Naive thymus-derived CD4-positive, alpha-beta T cell (primary cell): ENCODE measurements around the gene NCSTN. TPM values are rescaled to one million over a fixed set of nuclear protein-coding genes. Genes with fewer than 3 reads are reported as not detected.
A peak's percentile ranks its signal among the peaks of the same experiment; 100 is the strongest.

Experiments used
- ATAC-seq: fragments of 150-1000 bp; cut with Tn5 transposase; 2 replicates; pipeline ENCODE4 v1.10.0; 2021; ENCODE audit warnings: mild to moderate bottlenecking, moderate library complexity
- CTCF ChIA-PET: fragments of 350-600 bp; sonication (Branson Sonifier 250); formaldehyde crosslinking; loops from one replicate; lab custom pipeline; 2021; ENCODE audit warnings: antibody characterized with exemption; lab: Charles Lee
- POLR2A ChIA-PET: fragments of 350-600 bp; sonication (Branson Sonifier 250); formaldehyde crosslinking; loops from one replicate; lab custom pipeline; 2021; ENCODE audit warnings: antibody characterized with exemption, inconsistent platforms; lab: Charles Lee
- DNase-seq, 9 donors: peaks; one replicate each; pipeline versions ENCODE4 v3.0.0 to v3.0.0-alpha.2; 2020 to 2022; ENCODE audit warnings: mixed read lengths in 1 of 9
- H3K27ac ChIP-seq: one replicate; pipeline ENCODE4 v1.7.0; 2013; ENCODE audit warnings: mild to moderate bottlenecking, low read depth, low read length, moderate library complexity
- H3K27me3 ChIP-seq, 2 donors: one replicate each; pipeline ENCODE4 v1.7.0; 2013; ENCODE audit warnings: low read length in 2 of 2, mild to moderate bottlenecking in 2 of 2, moderate library complexity in 2 of 2; ENCODE audit not compliant: control insufficient read depth in 2 of 2, insufficient read depth in 2 of 2
- H3K36me3 ChIP-seq, 3 experiments: 1 replicate in 2 of 3; 2 replicates in 1 of 3; pipeline ENCODE4 v1.7.0; 2013; ENCODE audit warnings: low read length in 3 of 3, mild to moderate bottlenecking in 3 of 3, moderate library complexity in 1 of 3; ENCODE audit not compliant: insufficient read depth in 3 of 3, control insufficient read depth in 2 of 3
- H3K4me1 ChIP-seq, 2 donors: one replicate each; pipeline ENCODE4 v1.7.0; 2013; ENCODE audit warnings: low read length in 2 of 2, mild to moderate bottlenecking in 2 of 2, moderate library complexity in 1 of 2; ENCODE audit not compliant: control insufficient read depth in 2 of 2, insufficient read depth in 2 of 2
- H3K4me3 ChIP-seq: 2 replicates; pipeline ENCODE4 v1.7.0; 2013; ENCODE audit warnings: mild to moderate bottlenecking, low read length
- H3K9me3 ChIP-seq, 3 experiments: 1 replicate in 2 of 3; 2 replicates in 1 of 3; pipeline ENCODE4 v1.7.0; 2013; ENCODE audit warnings: low read length in 3 of 3; ENCODE audit not compliant: control insufficient read depth in 2 of 3
- H3K27ac Mint-ChIP-seq, 9 donors: one replicate each; pipeline ENCODE4 v1.8.0; 2020 to 2022; ENCODE audit warnings: mixed read lengths in 9 of 9, mild to moderate bottlenecking in 8 of 9, moderate library complexity in 5 of 9, inconsistent platforms in 2 of 9
- H3K27me3 Mint-ChIP-seq, 5 donors: one replicate each; pipeline ENCODE4 v1.8.0; 2021 to 2022; ENCODE audit warnings: mixed read lengths in 5 of 5, mild to moderate bottlenecking in 1 of 5
- H3K36me3 Mint-ChIP-seq, 5 donors: one replicate each; pipeline ENCODE4 v1.8.0; 2020 to 2022; ENCODE audit warnings: mixed read lengths in 5 of 5, mild to moderate bottlenecking in 3 of 5, inconsistent platforms in 1 of 5
- H3K4me1 Mint-ChIP-seq, 7 donors: one replicate each; pipeline ENCODE4 v1.8.0; 2020 to 2022; ENCODE audit warnings: mixed read lengths in 7 of 7, mild to moderate bottlenecking in 3 of 7, inconsistent platforms in 1 of 7
- H3K4me3 Mint-ChIP-seq, 10 donors: one replicate each; pipeline ENCODE4 v1.8.0; 2020 to 2022; ENCODE audit warnings: mild to moderate bottlenecking in 10 of 10, mixed read lengths in 10 of 10, moderate library complexity in 6 of 10, inconsistent platforms in 2 of 10
- H3K9me3 Mint-ChIP-seq, 11 donors: one replicate each; pipeline ENCODE4 v1.8.0; 2020 to 2022; ENCODE audit warnings: mixed read lengths in 11 of 11, mild to moderate bottlenecking in 4 of 11, inconsistent platforms in 1 of 11, moderate library complexity in 1 of 11
- intact Hi-C, 2 donors: fragments of 100-400 bp; cut with micrococcal nuclease; formaldehyde crosslinking; loops; one replicate each; pipeline ENCODE4 v1.15.1; 2023
- polyA plus RNA-seq, 2 donors: library from polyadenylated mRNA; unstranded; fragments of 300-500 nt; fragmentation: Illumina TruSeq; gene quantifications; one replicate each; pipeline ENCODE4 v1.2.3, GENCODE V29; 2021
- total RNA-seq, 6 experiments: library from RNA in 5 of 6; stranded (reverse) in 5 of 6; gene quantifications; 1 replicate in 5 of 6; 2 replicates in 1 of 6; pipeline ENCODE4 v1.2.3 and lab custom pipeline; 2021 to 2026

Gene NCSTN
- total and polyA plus RNA-seq, 7 experiments from 2014 or later, result 68.4 to 91.1 (median 73.5) TPM

DNA sequence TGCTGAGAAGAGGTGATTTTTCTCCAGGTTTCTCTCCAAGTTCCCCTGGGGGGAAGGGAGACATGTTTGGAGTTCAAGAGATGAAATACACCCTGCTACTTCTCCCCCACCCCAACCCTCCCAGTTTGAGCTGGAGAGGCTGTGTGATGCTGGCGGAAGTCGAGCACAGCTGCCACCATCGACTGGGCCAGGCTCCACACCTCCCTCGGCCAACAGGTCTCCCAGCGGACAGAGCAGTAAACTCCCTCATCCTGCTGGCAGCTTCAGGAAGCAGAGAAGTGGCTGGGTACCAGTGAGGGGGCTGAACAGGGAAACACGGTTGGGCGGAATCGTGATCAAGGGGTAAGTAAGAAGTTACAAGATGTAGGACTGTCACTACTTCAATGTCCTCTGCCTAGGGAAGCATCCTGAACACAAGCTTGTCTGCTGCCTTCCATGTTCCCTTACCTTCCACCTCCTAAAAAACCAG is 17.1 kb downstream of the NCSTN start:
- Histone ChIP-seq H3K9me3 (no peaks in the 10 kb centered on the region), H3K27me3 (no peaks in the 10 kb centered on the region), H3K27ac (no peak overlapping the region), H3K4me1 (no peaks in the 10 kb centered on the region), H3K4me3 (no peak overlapping the region), H3K36me3 (peaks cover 2 to 52% (median 9%) of the 10 kb centered on the region in 3 experiments)
- DNase-seq, result peak in 1 of 9 donors; percentile 3
- intact Hi-C loops, result no loop called here
- H3K9me3 Mint-ChIP-seq, result no peaks in the 10 kb centered on the region
- H3K27me3 Mint-ChIP-seq, result no peaks in the 10 kb centered on the region
- H3K4me1 Mint-ChIP-seq, result peaks cover 0 to 5% (median 0%) of the 10 kb centered on the region in 7 donors
- H3K27ac Mint-ChIP-seq, result no peak overlapping the region
- H3K36me3 Mint-ChIP-seq, result peaks cover 19 to 47% (median 23%) of the 10 kb centered on the region in 5 donors
- ChIA-PET CTCF (interaction anchor here (0.6 kb wide), 1 partner anchor 145 kb away, joined by 4 read pairs; no protein-coding TSS in a partner anchor), POLR2A (no interaction called here)
- no peak overlapping the region for H3K4me3 Mint-ChIP-seq
- ATAC-seq, result no peak

GRCh38 chr1:160361199-160361598 is 18.0 kb downstream of the NCSTN start:
- H3K4me1 Mint-ChIP-seq, result peaks cover 0 to 5% (median 0%) of the 10 kb centered on the region in 7 donors
- no peak for ATAC-seq
- ChIA-PET CTCF (no interaction called here), POLR2A (no interaction called here)
- H3K4me3 ChIP-seq, result no peak overlapping the region
- H3K4me1 ChIP-seq, result no peaks in the 10 kb centered on the region
- H3K27ac ChIP-seq, result no peak overlapping the region
- H3K27me3 ChIP-seq, result no peaks in the 10 kb centered on the region
- DNase-seq, result no peak
- no peaks in the 10 kb centered on the region for H3K9me3 ChIP-seq
- H3K9me3 Mint-ChIP-seq, result no peaks in the 10 kb centered on the region
- H3K36me3 ChIP-seq, result peaks cover 0 to 42% (median 0%) of the 10 kb centered on the region in 3 experiments
- H3K4me3 Mint-ChIP-seq, result no peak overlapping the region
- intact Hi-C loops, result no loop called here
- no peaks in the 10 kb centered on the region for H3K27me3 Mint-ChIP-seq
- H3K36me3 Mint-ChIP-seq, result peaks cover 17 to 37% (median 23%) of the 10 kb centered on the region in 5 donors
- peak overlapping the region in 4 of 9 donors; percentile 2 to 51 (median 10) for H3K27ac Mint-ChIP-seq

- no peaks in the 10 kb centered on the region for H3K4me1 ChIP-seq
- no peaks in the 10 kb centered on the region for H3K9me3 ChIP-seq
- no peaks in the 10 kb centered on the region for H3K27me3 ChIP-seq
- DNase-seq (no peak), ATAC-seq (no peak)
- Mint-ChIP-seq H3K4me3 (no peak overlapping the region), H3K4me1 (peaks cover 0 to 5% (median 0%) of the 10 kb centered on the region in 7 donors), H3K9me3 (no peaks in the 10 kb centered on the region), H3K36me3 (peaks cover 12 to 31% (median 18%) of the 10 kb centered on the region in 5 donors), H3K27me3 (no peaks in the 10 kb centered on the region), H3K27ac (no peak overlapping the region)
- intact Hi-C loops, result no loop called here
- POLR2A ChIA-PET, result interaction anchor here (0.6 kb wide), 1 partner anchor 9 kb away, joined by 3 read pairs; no protein-coding TSS in a partner anchor
- H3K36me3 ChIP-seq, result peaks cover 0 to 36% (median 0%) of the 10 kb centered on the region in 3 experiments
- CTCF ChIA-PET, result interaction anchor here (1.2 to 1.8 kb wide), 2 partner anchors 15 to 274 kb away, joined by 3 to 5 read pairs; no protein-coding TSS in a partner anchor
- no peak overlapping the region for H3K27ac ChIP-seq
- no peak overlapping the region for H3K4me3 ChIP-seq
These were observed 18.6 kb downstream of the NCSTN start for GRCh38 chr1:160361814-160362167.

DNA sequence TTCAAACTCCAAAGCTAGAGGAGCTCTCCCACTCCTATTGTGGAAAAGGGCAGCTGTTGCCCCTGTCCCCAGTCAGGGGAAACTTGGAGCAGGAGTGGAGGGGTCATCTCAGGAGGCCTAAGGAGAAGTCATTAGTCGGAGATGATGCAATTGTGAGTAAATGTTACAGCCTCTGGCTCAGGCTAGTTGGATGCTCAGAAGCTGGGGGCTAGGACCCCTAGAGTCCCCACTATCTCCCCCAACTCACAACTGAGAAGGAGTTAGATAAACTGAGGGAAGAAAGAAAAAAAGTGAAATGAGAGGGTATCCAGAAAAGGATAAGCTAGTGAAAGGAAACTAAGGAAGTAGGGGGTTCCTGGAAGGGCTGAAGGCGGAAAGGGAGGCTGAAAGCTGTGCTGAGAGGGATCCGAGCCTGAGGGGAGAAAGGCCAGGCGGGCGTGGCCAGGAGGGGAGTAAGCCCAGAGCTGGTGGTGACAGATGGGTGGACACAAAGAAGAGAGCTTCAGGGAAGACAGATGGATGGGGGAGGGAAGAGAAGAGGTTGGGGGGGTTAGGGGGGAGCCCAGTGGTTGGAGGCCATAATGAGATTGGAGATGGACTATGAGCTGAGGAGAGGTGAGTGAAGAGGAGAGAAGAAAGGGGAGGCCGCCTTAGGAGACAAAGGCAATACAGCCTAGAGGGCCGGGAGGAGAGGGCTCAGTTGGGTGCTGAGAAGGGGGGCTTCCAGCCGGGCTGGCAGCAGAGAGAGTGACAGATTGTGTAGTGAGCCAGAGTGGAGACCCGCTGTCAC is 19.2 kb downstream of the NCSTN start:
- ChIA-PET CTCF (interaction anchor here (1.2 to 1.8 kb wide), 2 partner anchors 14 to 275 kb away, joined by 3 to 5 read pairs; no protein-coding TSS in a partner anchor), POLR2A (interaction anchor here (0.6 kb wide), 1 partner anchor 8 kb away, joined by 3 read pairs; no protein-coding TSS in a partner anchor)
- Histone ChIP-seq H3K36me3 (peaks cover 0 to 31% (median 0%) of the 10 kb centered on the region in 3 experiments), H3K4me3 (no peak overlapping the region), H3K27me3 (no peaks in the 10 kb centered on the region), H3K27ac (no peak overlapping the region), H3K4me1 (no peaks in the 10 kb centered on the region), H3K9me3 (no peaks in the 10 kb centered on the region)
- H3K4me3 Mint-ChIP-seq, result no peak overlapping the region
- peaks cover 7 to 27% (median 14%) of the 10 kb centered on the region in 5 donors for H3K36me3 Mint-ChIP-seq
- H3K4me1 Mint-ChIP-seq, result peaks cover 0 to 5% (median under 1%) of the 10 kb centered on the region in 7 donors
- peak in 1 of 9 donors; percentile 13 for DNase-seq
- H3K9me3 Mint-ChIP-seq, result no peaks in the 10 kb centered on the region
- no peaks in the 10 kb centered on the region for H3K27me3 Mint-ChIP-seq
- intact Hi-C loops, result no loop called here
- peak overlapping the region in 5 of 9 donors; percentile 5 to 86 (median 56) for H3K27ac Mint-ChIP-seq
- ATAC-seq, result no peak

GRCh38 chr1:160363010-160363409 is 19.8 kb downstream of the NCSTN start:
- ChIA-PET CTCF (interaction anchor here (1.2 to 1.8 kb wide), 2 partner anchors 14 to 276 kb away, joined by 3 to 5 read pairs; no protein-coding TSS in a partner anchor), POLR2A (no interaction called here)
- H3K4me3 ChIP-seq, result no peak overlapping the region
- no peaks in the 10 kb centered on the region for H3K27me3 ChIP-seq
- no peaks in the 10 kb centered on the region for H3K9me3 ChIP-seq
- H3K27ac Mint-ChIP-seq, result peak overlapping the region in 6 of 9 donors; percentile 5 to 86 (median 70)
- no peak overlapping the region for H3K27ac ChIP-seq
- no peaks in the 10 kb centered on the region for H3K27me3 Mint-ChIP-seq
- peaks cover 0 to 24% (median 0%) of the 10 kb centered on the region in 3 experiments for H3K36me3 ChIP-seq
- peaks cover 0 to 8% (median 4%) of the 10 kb centered on the region in 7 donors for H3K4me1 Mint-ChIP-seq
- no peaks in the 10 kb centered on the region for H3K9me3 Mint-ChIP-seq
- ATAC-seq (no peak), DNase-seq (peak in 1 of 9 donors; percentile 7)
- H3K4me3 Mint-ChIP-seq, result no peak overlapping the region
- no peaks in the 10 kb centered on the region for H3K4me1 ChIP-seq
- H3K36me3 Mint-ChIP-seq, result peaks cover 5 to 22% (median 13%) of the 10 kb centered on the region in 5 donors
- intact Hi-C loops, result no loop called here

- Mint-ChIP-seq H3K4me3 (no peak overlapping the region), H3K36me3 (peaks cover 0 to 13% (median 4%) of the 10 kb centered on the region in 5 donors), H3K27ac (peak overlapping the region in 4 of 9 donors; percentile 67 to 80 (median 78)), H3K9me3 (no peaks in the 10 kb centered on the region), H3K27me3 (no peaks in the 10 kb centered on the region), H3K4me1 (peaks cover 0 to 8% (median 4%) of the 10 kb centered on the region in 7 donors)
- intact Hi-C loops, result no loop called here
- POLR2A ChIA-PET, result no interaction called here
- ATAC-seq (no peak), DNase-seq (peak in 1 of 9 donors; percentile 15)
- H3K9me3 ChIP-seq, result no peaks in the 10 kb centered on the region
- no peak overlapping the region for H3K4me3 ChIP-seq
- CTCF ChIA-PET, result interaction anchor here (0.7 kb wide), 1 partner anchor 1513 kb away, joined by 4 read pairs; no protein-coding TSS in a partner anchor
- no peaks in the 10 kb centered on the region for H3K4me1 ChIP-seq
- H3K27me3 ChIP-seq, result no peaks in the 10 kb centered on the region
- H3K36me3 ChIP-seq, result peaks cover 0 to 17% (median 0%) of the 10 kb centered on the region in 3 experiments
- no peak overlapping the region for H3K27ac ChIP-seq
These were observed 21.0 kb downstream of the NCSTN start for GRCh38 chr1:160363951-160364735.
